Astrocyte (in vitro differentiated cells and primary cell): Measurements from ENCODE around the gene SLC38A4. TPM values are rescaled to one million over a fixed set of nuclear protein-coding genes. Genes with fewer than 3 reads are reported as not detected.

ENCODE experiments used
- DNase-seq: peaks from one replicate; pipeline ENCODE4 v3.0.0-alpha.2; 2010; ENCODE audit warnings: low read depth
- FAIRE-seq: peaks from 2 replicates; lab custom pipeline; 2011; peaks lifted over from hg19 to GRCh38; lab: Jason Lieb, UNC
- H2AFZ ChIP-seq: 2 replicates; pipeline ENCODE4 v1.6.0; 2012; ENCODE audit warnings: low read depth, low read length, inconsistent platforms
- H3K27ac ChIP-seq: 2 replicates; pipeline ENCODE4 v1.5.1; 2011; ENCODE audit warnings: low read depth, low read length, inconsistent platforms
- H3K27me3 ChIP-seq: 2 replicates; pipeline ENCODE4 v1.6.0; 2011; ENCODE audit warnings: low read length, inconsistent platforms; ENCODE audit not compliant: insufficient read depth
- H3K36me3 ChIP-seq: 2 replicates; pipeline ENCODE4 v1.5.1; 2011; ENCODE audit warnings: low read length, inconsistent platforms; ENCODE audit not compliant: insufficient read depth
- H3K4me1 ChIP-seq: 2 replicates; pipeline ENCODE4 v1.5.1; 2011; ENCODE audit warnings: low read length, inconsistent platforms; ENCODE audit not compliant: insufficient read depth
- H3K4me2 ChIP-seq: 2 replicates; pipeline ENCODE4 v1.6.0; 2012; ENCODE audit warnings: low read length, inconsistent platforms
- H3K4me3 ChIP-seq: 2 replicates; pipeline ENCODE4 v1.5.1; 2011; ENCODE audit warnings: low read depth, mild to moderate bottlenecking, low read length, inconsistent platforms; ENCODE audit not compliant: insufficient read depth
- H3K79me2 ChIP-seq: 2 replicates; pipeline ENCODE4 v1.6.0; 2012; ENCODE audit warnings: mild to moderate bottlenecking, low read length, inconsistent platforms; ENCODE audit not compliant: insufficient read depth
- H3K9ac ChIP-seq: 2 replicates; pipeline ENCODE4 v1.6.0; 2012; ENCODE audit warnings: mild to moderate bottlenecking, low read length, inconsistent platforms
- H3K9me3 ChIP-seq: 2 replicates; pipeline ENCODE4 v1.5.1; 2012; ENCODE audit warnings: low read depth, mild to moderate bottlenecking, low read length, inconsistent platforms; ENCODE audit not compliant: insufficient read depth
- H4K20me1 ChIP-seq: 2 replicates; pipeline ENCODE4 v1.6.0; 2012; ENCODE audit warnings: low read length, inconsistent platforms; ENCODE audit not compliant: insufficient read depth
- H3K27ac Mint-ChIP-seq: one replicate; pipeline ENCODE4 v1.8.0; 2021; ENCODE audit warnings: mild to moderate bottlenecking, mixed read lengths; ENCODE audit not compliant: unreplicated experiment
- H3K27me3 Mint-ChIP-seq: one replicate; pipeline ENCODE4 v1.8.0; 2021; ENCODE audit warnings: low read depth, mixed read lengths; ENCODE audit not compliant: unreplicated experiment
- H3K36me3 Mint-ChIP-seq: one replicate; pipeline ENCODE4 v1.8.0; 2021; ENCODE audit warnings: low read depth, mixed read lengths; ENCODE audit not compliant: unreplicated experiment
- H3K4me1 Mint-ChIP-seq: one replicate; pipeline ENCODE4 v1.8.0; 2021; ENCODE audit warnings: low read depth, mixed read lengths; ENCODE audit not compliant: unreplicated experiment
- H3K4me3 Mint-ChIP-seq: one replicate; pipeline ENCODE4 v1.8.0; 2021; ENCODE audit warnings: mild to moderate bottlenecking, moderate library complexity, mixed read lengths; ENCODE audit not compliant: unreplicated experiment
- H3K9me3 Mint-ChIP-seq: one replicate; pipeline ENCODE4 v1.8.0; 2021; ENCODE audit warnings: mild to moderate bottlenecking, mixed read lengths; ENCODE audit not compliant: unreplicated experiment
- CTCF ChIP-seq: IDR thresholded peaks from 2 replicates; pipeline ENCODE4 v1.5.1; 2011; ENCODE audit warnings: low read depth, mild to moderate bottlenecking, inconsistent platforms, low read length, moderate library complexity; ENCODE audit not compliant: insufficient read depth
- EZH2 ChIP-seq: IDR thresholded peaks from 2 replicates; pipeline ENCODE4 v1.6.1; 2012; ENCODE audit warnings: mild to moderate bottlenecking, low read length, inconsistent platforms; ENCODE audit not compliant: insufficient read depth
- total RNA-seq: library from RNA; stranded (reverse); gene quantifications from 2 replicates; pipeline ENCODE4 v1.2.1, GENCODE V29; 2021

SLC38A4 gene
- total RNA-seq, 1 donor from 2014 or later: 1.6 TPM

GRCh38 chr12:46763230-46763629 lies 62.6 kb downstream of the SLC38A4 start:
- Histone ChIP-seq H3K4me1 (no peaks in the 10 kb centered on the region), H3K27ac (no peak overlapping the region), H2AFZ (no peak overlapping the region), H3K27me3 (no peaks in the 10 kb centered on the region), H3K79me2 (no peaks in the 10 kb centered on the region), H3K4me2 (no peak overlapping the region), H3K36me3 (no peaks in the 10 kb centered on the region), H3K9me3 (no peaks in the 10 kb centered on the region), H3K4me3 (no peak overlapping the region), H3K9ac (no peak overlapping the region), H4K20me1 (no peaks in the 10 kb centered on the region)
- Mint-ChIP-seq H3K36me3 (peaks cover 1% of the 10 kb centered on the region), H3K4me1 (no peaks in the 10 kb centered on the region), H3K4me3 (no peak overlapping the region), H3K27ac (no peak overlapping the region), H3K27me3 (no peaks in the 10 kb centered on the region), H3K9me3 (peaks cover 13% of the 10 kb centered on the region)
- TF ChIP-seq EZH2 (no peak), CTCF (no peak)
- DNase-seq (no peak), FAIRE-seq (no peak)

GRCh38 chr12:46754550-46754949 lies 71.2 kb downstream of the SLC38A4 start:
- no peak overlapping the region for H3K4me3 Mint-ChIP-seq
- H3K36me3 Mint-ChIP-seq: peaks cover 4% of the 10 kb centered on the region
- Histone ChIP-seq H4K20me1 (no peaks in the 10 kb centered on the region), H3K9me3 (no peaks in the 10 kb centered on the region), H3K4me3 (no peak overlapping the region), H3K79me2 (no peaks in the 10 kb centered on the region), H3K4me2 (no peak overlapping the region), H3K4me1 (no peaks in the 10 kb centered on the region), H3K36me3 (no peaks in the 10 kb centered on the region), H3K9ac (no peak overlapping the region), H3K27me3 (no peaks in the 10 kb centered on the region), H3K27ac (no peak overlapping the region), H2AFZ (no peak overlapping the region)
- no peak for DNase-seq
- TF ChIP-seq EZH2 (no peak), CTCF (no peak)
- no peaks in the 10 kb centered on the region for H3K4me1 Mint-ChIP-seq
- H3K27me3 Mint-ChIP-seq: no peaks in the 10 kb centered on the region
- no peak overlapping the region for H3K27ac Mint-ChIP-seq
- peaks cover 18% of the 10 kb centered on the region for H3K9me3 Mint-ChIP-seq
- no peak for FAIRE-seq

GRCh38 chr12:46752396-46752795 lies 73.4 kb downstream of the SLC38A4 start:
- no peaks in the 10 kb centered on the region for H3K36me3 Mint-ChIP-seq

More at GRCh38 chr12:46752396-46752795, 73.4 kb downstream of the SLC38A4 start:
- Mint-ChIP-seq H3K4me3 (no peak overlapping the region), H3K9me3 (peaks cover 10% of the 10 kb centered on the region), H3K4me1 (no peaks in the 10 kb centered on the region), H3K27ac (no peak overlapping the region), H3K27me3 (no peaks in the 10 kb centered on the region)
- H3K4me1 ChIP-seq: no peaks in the 10 kb centered on the region
- H3K9me3 ChIP-seq: no peaks in the 10 kb centered on the region
- H3K27me3 ChIP-seq: no peaks in the 10 kb centered on the region
- no peak overlapping the region for H3K4me2 ChIP-seq
- DNase-seq (no peak), FAIRE-seq (no peak)
- H3K79me2 ChIP-seq: no peaks in the 10 kb centered on the region
- no peak overlapping the region for H2AFZ ChIP-seq
- no peak overlapping the region for H3K9ac ChIP-seq
- H3K36me3 ChIP-seq: no peaks in the 10 kb centered on the region
- no peak overlapping the region for H3K27ac ChIP-seq
- H3K4me3 ChIP-seq: no peak overlapping the region
- no peaks in the 10 kb centered on the region for H4K20me1 ChIP-seq
- TF ChIP-seq EZH2: no peak
- TF ChIP-seq CTCF: no peak
